H1 (cell line): ENCODE data around the gene MRPS34. TPM values are rescaled to one million over a fixed set of nuclear protein-coding genes. Genes with fewer than 3 reads are reported as not detected.

Source experiments
- CTCF ChIA-PET: fragments of 300-600 bp; sonication (Branson Sonifier 250); formaldehyde crosslinking; loops from one replicate; lab custom pipeline; 2021; ENCODE audit not compliant: partially characterized antibody; lab: Charles Lee
- POLR2A ChIA-PET: fragments of 300-600 bp; sonication (Branson Sonifier 250); formaldehyde crosslinking; loops from one replicate; lab custom pipeline; 2021; ENCODE audit warnings: inconsistent platforms; ENCODE audit not compliant: partially characterized antibody; lab: Charles Lee
- DNase-seq, 2 experiments: peaks; one replicate each; pipeline versions ENCODE4 v3.0.0 to v3.0.0-alpha.2; 2010 to 2022; ENCODE audit warnings: low spot score in 2 of 2, low read depth in 1 of 2, mixed read lengths in 1 of 2
- FAIRE-seq: peaks from 2 replicates; lab custom pipeline; 2011; peaks lifted over from hg19 to GRCh38; lab: Jason Lieb, UNC
- H2AFZ ChIP-seq: 2 replicates; pipeline ENCODE4 v1.8.1; 2012; ENCODE audit warnings: low read length, inconsistent platforms
- H2AK5ac ChIP-seq: 2 replicates; pipeline ENCODE4 v1.6.1; 2013; ENCODE audit warnings: low read depth, low read length
- H2BK120ac ChIP-seq: replicated peaks from 2 replicates; pipeline ENCODE3; 2013; ENCODE audit warnings: low read depth, low read length, inconsistent platforms
- H2BK12ac ChIP-seq: 2 replicates; pipeline ENCODE4 v1.6.1; 2013; ENCODE audit warnings: low read depth, low read length
- H2BK15ac ChIP-seq: 2 replicates; pipeline ENCODE4 v1.6.1; 2013; ENCODE audit warnings: low read length
- H2BK20ac ChIP-seq: 2 replicates; pipeline ENCODE4 v1.6.1; 2013; ENCODE audit warnings: low read length
- H2BK5ac ChIP-seq: 2 replicates; pipeline ENCODE4 v1.6.1; 2013; ENCODE audit warnings: low read depth, low read length
- H3K14ac ChIP-seq: 2 replicates; pipeline ENCODE4 v1.6.1; 2013; ENCODE audit warnings: inconsistent platforms; ENCODE audit not compliant: insufficient read length
- H3K18ac ChIP-seq: 2 replicates; pipeline ENCODE4 v1.6.1; 2013; ENCODE audit warnings: low read length; ENCODE audit errors: extremely low read depth
- H3K23ac ChIP-seq: 2 replicates; pipeline ENCODE4 v1.6.1; 2013; ENCODE audit warnings: inconsistent platforms; ENCODE audit not compliant: insufficient read length
- H3K23me2 ChIP-seq: 2 replicates; pipeline ENCODE4 v1.6.1; 2013; ENCODE audit warnings: low read depth, low read length
- H3K27ac ChIP-seq: 2 replicates; pipeline ENCODE4 v1.6.1; 2011; ENCODE audit warnings: low read depth, low read length, inconsistent platforms
- H3K27me3 ChIP-seq, 4 experiments: replicated peaks in 1 of 4; 1 replicate in 1 of 4; 2 replicates in 3 of 4; pipeline versions ENCODE4 v1.6.1 to v1.8.1; 2011 to 2013; ENCODE audit warnings: low read length in 3 of 4, mild to moderate bottlenecking in 3 of 4, inconsistent platforms in 2 of 4, mixed read lengths in 2 of 4, moderate library complexity in 1 of 4; ENCODE audit not compliant: control insufficient read depth in 3 of 4, insufficient read depth in 3 of 4; ENCODE audit errors: extremely low read depth in 1 of 4
- H3K36me3 ChIP-seq, 4 experiments: 2 replicates each; pipeline versions ENCODE4 v1.6.1 to v1.8.1; 2011 to 2013; ENCODE audit warnings: mild to moderate bottlenecking in 4 of 4, low read length in 3 of 4, moderate library complexity in 2 of 4, control low read depth in 1 of 4, inconsistent platforms in 1 of 4; ENCODE audit not compliant: insufficient read depth in 4 of 4, control insufficient read depth in 2 of 4
- H3K4ac ChIP-seq: replicated peaks from 2 replicates; pipeline ENCODE3; 2013; ENCODE audit warnings: low read length, low read depth, mixed read lengths, inconsistent platforms; ENCODE audit not compliant: insufficient read length
- H3K4me1 ChIP-seq, 4 experiments: replicated peaks in 1 of 4; 1 replicate in 1 of 4; 2 replicates in 3 of 4; pipeline versions ENCODE4 v1.6.1 to v1.8.1; 2011 to 2013; ENCODE audit warnings: low read length in 3 of 4, inconsistent platforms in 2 of 4, mixed read lengths in 1 of 4; ENCODE audit not compliant: insufficient read depth in 4 of 4, control insufficient read depth in 3 of 4
- H3K4me2 ChIP-seq, 2 experiments: 2 replicates each; pipeline versions ENCODE4 v1.6.1 to v1.8.1; 2011 to 2013; ENCODE audit warnings: low read depth in 2 of 2, low read length in 2 of 2, control low read depth in 1 of 2, inconsistent platforms in 1 of 2, mild to moderate bottlenecking in 1 of 2; ENCODE audit not compliant: insufficient read depth in 1 of 2
- H3K4me3 ChIP-seq, 4 experiments: fragments of 200-600, 300-600 bp in 1 of 4; sonication (generic), shearing (Covaris generic), sonication (Bioruptor Twin) in 1 of 4; 2 replicates each; pipeline versions ENCODE4 v1.5.1 to v1.8.1; 2011 to 2016; ENCODE audit warnings: low read length in 4 of 4, low read depth in 3 of 4, control low read depth in 2 of 4, inconsistent platforms in 2 of 4, mild to moderate bottlenecking in 2 of 4, mixed read lengths in 1 of 4, moderate library complexity in 1 of 4; ENCODE audit not compliant: insufficient read depth in 2 of 4; ENCODE audit errors: extremely low read depth in 1 of 4
- H3K56ac ChIP-seq: replicated peaks from 2 replicates; pipeline ENCODE3; 2013; ENCODE audit warnings: low read depth, mild to moderate bottlenecking, mixed read lengths, low read length, inconsistent platforms; ENCODE audit not compliant: insufficient read length
- H3K79me1 ChIP-seq: 2 replicates; pipeline ENCODE4 v1.6.1; 2013; ENCODE audit warnings: low read depth, low read length, control low read depth
- H3K79me2 ChIP-seq, 2 experiments: 2 replicates each; pipeline versions ENCODE4 v1.6.1 to v1.8.1; 2012 to 2013; ENCODE audit warnings: low read length in 2 of 2, mild to moderate bottlenecking in 2 of 2, inconsistent platforms in 1 of 2; ENCODE audit not compliant: insufficient read depth in 2 of 2, control insufficient read depth in 1 of 2
- H3K9ac ChIP-seq, 4 experiments: replicated peaks in 1 of 4; 1 replicate in 1 of 4; 2 replicates in 3 of 4; pipeline versions ENCODE4 v1.6.1 to v1.8.1; 2011 to 2013; ENCODE audit warnings: low read depth in 3 of 4, low read length in 3 of 4, control low read depth in 2 of 4, mild to moderate bottlenecking in 2 of 4, moderate library complexity in 2 of 4, inconsistent platforms in 1 of 4; ENCODE audit errors: extremely low read depth in 1 of 4
- H3K9me3 ChIP-seq, 2 experiments: 2 replicates each; pipeline versions ENCODE4 v1.6.1 to v1.8.1; 2012 to 2013; ENCODE audit warnings: mild to moderate bottlenecking in 2 of 2, moderate library complexity in 2 of 2, control low read depth in 1 of 2, inconsistent platforms in 1 of 2, low read depth in 1 of 2, low read length in 1 of 2, mixed read lengths in 1 of 2; ENCODE audit not compliant: insufficient read depth in 2 of 2
- H4K20me1 ChIP-seq, 2 experiments: replicated peaks in 1 of 2; 2 replicates each; pipeline versions ENCODE3 to v1.8.1; 2011 to 2013; ENCODE audit warnings: inconsistent platforms in 2 of 2, low read length in 2 of 2, mild to moderate bottlenecking in 1 of 2; ENCODE audit not compliant: insufficient read depth in 2 of 2, control insufficient read depth in 1 of 2
- H4K5ac ChIP-seq: 2 replicates; pipeline ENCODE4 v1.6.1; 2013; ENCODE audit warnings: low read length, low read depth, mixed read lengths, inconsistent platforms; ENCODE audit not compliant: insufficient read length
- H4K8ac ChIP-seq: 2 replicates; pipeline ENCODE4 v1.8.0; 2013; ENCODE audit warnings: mild to moderate bottlenecking, moderate library complexity, low read length, inconsistent platforms; ENCODE audit not compliant: insufficient read depth; ENCODE audit errors: extremely low read depth
- H4K91ac ChIP-seq: replicated peaks from 2 replicates; pipeline ENCODE3; 2013; ENCODE audit warnings: low read length, mixed read lengths, inconsistent platforms; ENCODE audit not compliant: insufficient read length
- CHD1 ChIP-seq: IDR thresholded peaks from 2 replicates; pipeline ENCODE4 v1.6.1; 2012; ENCODE audit warnings: low read depth, low read length, improper control_type of control experiment
- EP300 ChIP-seq, 2 experiments: IDR thresholded peaks; 1 replicate in 1 of 2; 2 replicates in 1 of 2; pipeline ENCODE4 v1.6.1; 2011 to 2012; ENCODE audit warnings: low read depth in 2 of 2, low read length in 2 of 2, mild to moderate bottlenecking in 2 of 2, borderline replicate concordance in 1 of 2, inconsistent platforms in 1 of 2, moderate library complexity in 1 of 2
- FOSL1 ChIP-seq: IDR thresholded peaks from 2 replicates; pipeline ENCODE4 v1.6.1; 2011; ENCODE audit warnings: mild to moderate bottlenecking, low read depth, low read length, moderate library complexity; ENCODE audit not compliant: insufficient read depth
- HDAC6 ChIP-seq: IDR thresholded peaks from one replicate; pipeline ENCODE4 v1.7.1; 2012; ENCODE audit warnings: low read depth, mild to moderate bottlenecking, inconsistent platforms, low read length, moderate library complexity
- JUN ChIP-seq: IDR thresholded peaks from 2 replicates; pipeline ENCODE4 v1.6.1; 2011; ENCODE audit warnings: low read depth, mild to moderate bottlenecking, improper control_type of control experiment, low read length
- MAFK ChIP-seq: IDR thresholded peaks from 2 replicates; pipeline ENCODE4 v1.6.1; 2012; ENCODE audit warnings: low read depth, mild to moderate bottlenecking, improper control_type of control experiment, low read length
- POU5F1 ChIP-seq: IDR thresholded peaks from 2 replicates; pipeline ENCODE4 v1.6.1; 2011; ENCODE audit warnings: low read depth, mild to moderate bottlenecking, low read length, moderate library complexity
- RFX5 ChIP-seq: IDR thresholded peaks from 2 replicates; pipeline ENCODE4 v1.6.1; 2011; ENCODE audit warnings: low read depth, low read length, improper control_type of control experiment, borderline replicate concordance
- SIN3A ChIP-seq, 2 experiments: IDR thresholded peaks in 1 of 2; conservative IDR thresholded peaks in 1 of 2; 2 replicates each; pipeline ENCODE4 v1.6.1; 2011 to 2012; ENCODE audit warnings: low read length in 2 of 2, improper control_type of control experiment in 1 of 2, low read depth in 1 of 2, mild to moderate bottlenecking in 1 of 2
- WGBS, 2 experiments: shearing (Covaris generic) in 1 of 2; methylation state at CpG; one replicate each; pipeline versions ENCODE4 v1.1.6 to v1.1.7; 2013 to 2015; ENCODE audit warnings: low lambda C conversion rate in 2 of 2, mixed read lengths in 2 of 2, inconsistent platforms in 1 of 2, low coverage in 1 of 2, missing lambda C conversion rate in 1 of 2; ENCODE audit not compliant: insufficient replicate concordance in 2 of 2, insufficient coverage in 1 of 2, insufficient read length in 1 of 2; ENCODE audit errors: extremely low coverage in 1 of 2, missing lambda C conversion rate in 1 of 2; 5-methylcytosine and 5-hydroxymethylcytosine counted together
- polyA plus RNA-seq, 7 experiments: library from polyadenylated mRNA; depleted of rRNA in 3 of 7; stranded (reverse) in 5 of 7; unstranded in 2 of 7; fragments of >200 nt in 5 of 7; fragments of 200-250 nt in 2 of 7; gene quantifications; 1 replicate in 5 of 7; 2 replicates in 1 of 7; 4 replicates in 1 of 7; pipeline versions ENCODE4 v1.2.1 to v1.2.3, GENCODE V29; 2011 to 2013; ENCODE audit warnings: missing spikeins in 2 of 7, mixed read lengths in 2 of 7
- total RNA-seq: library from RNA; stranded (reverse); fragmentation: NEBNext Ultra II Directional; extraction: Animal tissue kit (Norgen Biotek cat#: 25700); gene quantifications from 2 replicates; pipeline ENCODE4 v1.2.1, GENCODE V29; 2021
- TF ChIP-seq, protein P1 (sequence below), 3 experiments: IDR thresholded peaks; 1 replicate in 2 of 3; 2 replicates in 1 of 3; pipeline versions ENCODE4 v1.5.1 to v1.6.1; 2011; ENCODE audit warnings: low read length in 3 of 3, mild to moderate bottlenecking in 3 of 3, inconsistent platforms in 2 of 3, low read depth in 1 of 3, moderate library complexity in 1 of 3; ENCODE audit not compliant: insufficient read depth in 1 of 3; ENCODE audit errors: control extremely low read depth in 1 of 3

MRPS34 gene
- total and polyA plus RNA-seq, 2 of the 8 experiments (the other 6 are each of a cell fraction or from before 2014, with no cell fraction given), result 168 to 252 TPM

DNA sequence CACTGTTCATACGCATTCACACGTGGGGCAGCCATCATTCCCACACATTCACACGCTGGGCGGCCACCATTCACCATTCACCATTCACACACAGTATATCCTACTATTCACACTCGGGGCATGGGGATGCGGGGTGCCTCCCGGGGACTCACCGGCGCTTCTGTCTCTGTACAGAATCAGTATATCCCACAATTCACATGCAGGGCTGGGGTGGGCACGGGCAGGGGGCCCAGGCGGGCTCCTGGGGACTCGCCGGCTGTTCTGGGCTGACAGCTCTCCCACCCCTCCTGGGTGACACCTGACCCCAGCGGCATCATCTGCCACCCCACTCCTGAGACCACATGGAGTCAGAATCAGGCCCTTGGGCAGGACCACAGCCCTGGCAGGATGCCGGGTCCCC, 11.2 kb downstream of the MRPS34 start:
- H4K8ac ChIP-seq, result no peak overlapping the region
- no peaks in the 10 kb centered on the region; the same call in 1 of the 2 replicates for H3K23me2 ChIP-seq
- ChIA-PET CTCF (interaction anchor here (0.6 to 3.3 kb wide), 4 partner anchors 11 to 182 kb away, joined by 3 to 21 read pairs (median 8); no protein-coding TSS in a partner anchor), POLR2A (interaction anchor here (3.8 kb wide), 1 partner anchor 14 kb away, joined by 18 read pairs; no protein-coding TSS in a partner anchor)
- H2BK20ac ChIP-seq, result no peak overlapping the region
- H3K27me3 ChIP-seq, result no peaks in the 10 kb centered on the region; a peak in 1 of 7 replicates
- no peak for DNase-seq
- H3K79me2 ChIP-seq, result no peaks in the 10 kb centered on the region; a peak in 1 of 4 replicates
- H3K4ac ChIP-seq, result no peak overlapping the region
- 90% methylated on average over 13 of the region's 15 CpGs; no CpG with 5 or more reads in 1 of the 2 experiments for WGBS, 2 experiments
- no peak overlapping the region for H2BK15ac ChIP-seq
- H3K9me3 ChIP-seq, result no peaks in the 10 kb centered on the region; a peak in 1 of 4 replicates
- no peak overlapping the region for H3K4me2 ChIP-seq
- H2AK5ac ChIP-seq, result no peak overlapping the region
- H3K56ac ChIP-seq, result no peak overlapping the region
- no peak overlapping the region for H3K4me3 ChIP-seq
- no peak overlapping the region for H2BK12ac ChIP-seq
- no peak overlapping the region for H3K14ac ChIP-seq
- H4K5ac ChIP-seq, result no peak overlapping the region
- H2BK120ac ChIP-seq, result no peak overlapping the region
- no peak for FAIRE-seq
- H3K9ac ChIP-seq, result no peak overlapping the region
- H3K79me1 ChIP-seq, result no peaks in the 10 kb centered on the region
- H4K20me1 ChIP-seq, result peaks cover 1 to 8% of the 10 kb centered on the region in 2 experiments
- H3K23ac ChIP-seq, result no peak overlapping the region
- H2AFZ ChIP-seq, result no peak overlapping the region
- H3K36me3 ChIP-seq, result peaks cover 0 to 17% (median 5%) of the 10 kb centered on the region in 4 experiments; a peak in 4 of 8 replicates
- no peak overlapping the region for H2BK5ac ChIP-seq
- H3K27ac ChIP-seq, result no peak overlapping the region
- no peak overlapping the region for H4K91ac ChIP-seq
- peaks cover 0 to 13% (median 7%) of the 10 kb centered on the region in 4 experiments; a peak in 5 of 7 replicates for H3K4me1 ChIP-seq
- H3K18ac ChIP-seq, result no peak overlapping the region
- TF ChIP-seq FOSL1 (no peak), SIN3A (conservative IDR thresholded peaks at IDR 0.05 in 1 of 2, IDR thresholded peaks at IDR 0.05 in 1 of 2; ENCODE audit: low read depth in 1 of 2, low read length in 2 of 2) (no peak), JUN (no peak), CHD1 (no peak), POU5F1 (no peak), RFX5 (no peak), HDAC6 (no peak), MAFK (no peak), EP300 (IDR thresholded peaks at IDR 0.05; ENCODE audit: borderline replicate concordance in 1 of 2, low read depth in 2 of 2, low read length in 2 of 2) (no peak)
- TF ChIP-seq, protein P1, sequence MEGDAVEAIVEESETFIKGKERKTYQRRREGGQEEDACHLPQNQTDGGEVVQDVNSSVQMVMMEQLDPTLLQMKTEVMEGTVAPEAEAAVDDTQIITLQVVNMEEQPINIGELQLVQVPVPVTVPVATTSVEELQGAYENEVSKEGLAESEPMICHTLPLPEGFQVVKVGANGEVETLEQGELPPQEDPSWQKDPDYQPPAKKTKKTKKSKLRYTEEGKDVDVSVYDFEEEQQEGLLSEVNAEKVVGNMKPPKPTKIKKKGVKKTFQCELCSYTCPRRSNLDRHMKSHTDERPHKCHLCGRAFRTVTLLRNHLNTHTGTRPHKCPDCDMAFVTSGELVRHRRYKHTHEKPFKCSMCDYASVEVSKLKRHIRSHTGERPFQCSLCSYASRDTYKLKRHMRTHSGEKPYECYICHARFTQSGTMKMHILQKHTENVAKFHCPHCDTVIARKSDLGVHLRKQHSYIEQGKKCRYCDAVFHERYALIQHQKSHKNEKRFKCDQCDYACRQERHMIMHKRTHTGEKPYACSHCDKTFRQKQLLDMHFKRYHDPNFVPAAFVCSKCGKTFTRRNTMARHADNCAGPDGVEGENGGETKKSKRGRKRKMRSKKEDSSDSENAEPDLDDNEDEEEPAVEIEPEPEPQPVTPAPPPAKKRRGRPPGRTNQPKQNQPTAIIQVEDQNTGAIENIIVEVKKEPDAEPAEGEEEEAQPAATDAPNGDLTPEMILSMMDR (IDR thresholded peaks at IDR 0.05; ENCODE audit: control extremely low read depth in 1 of 3, insufficient read depth in 1 of 3, low read depth in 1 of 3, low read length in 3 of 3), result no peak
